GM12874 (cell line): ENCODE results near the gene DRC1.

Source experiments
- CTCF ChIP-seq: IDR thresholded peaks from 2 replicates; pipeline ENCODE4 v1.5.1; 2011; ENCODE audit warnings: low read depth, mild to moderate bottlenecking, control low read depth, low read length, moderate library complexity; ENCODE audit not compliant: insufficient read depth

Gene DRC1

GRCh38 chr2:26483516-26483915, 81.8 kb downstream of the DRC1 start:
- TF ChIP-seq CTCF, result no peak

GRCh38 chr2:26483957-26484565, 82.3 kb downstream of the DRC1 start:
- no peak for TF ChIP-seq CTCF

GRCh38 chr2:26484579-26484978, 82.9 kb downstream of the DRC1 start:
- TF ChIP-seq CTCF, result no peak

DNA sequence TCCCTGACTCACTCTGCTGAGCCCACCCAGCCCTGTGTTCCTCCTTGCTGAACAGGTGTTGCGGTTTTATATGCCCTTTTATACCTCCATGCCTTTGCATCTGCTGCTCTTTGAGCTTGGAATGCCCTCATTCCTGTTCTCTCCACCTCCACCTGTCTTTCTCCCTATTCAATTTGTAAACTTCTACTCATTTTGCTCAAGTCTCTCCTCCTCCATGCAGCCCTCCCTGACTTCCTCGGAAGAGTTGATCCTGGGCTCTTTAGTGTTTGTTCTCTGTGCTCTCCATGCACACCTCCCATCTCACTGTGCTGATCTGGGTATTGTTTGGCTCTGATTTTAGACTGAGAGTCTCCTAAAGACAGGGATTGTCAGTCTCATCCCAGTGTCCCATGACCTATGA, 83.4 kb downstream of the DRC1 start:
- TF ChIP-seq CTCF, result no peak

DNA sequence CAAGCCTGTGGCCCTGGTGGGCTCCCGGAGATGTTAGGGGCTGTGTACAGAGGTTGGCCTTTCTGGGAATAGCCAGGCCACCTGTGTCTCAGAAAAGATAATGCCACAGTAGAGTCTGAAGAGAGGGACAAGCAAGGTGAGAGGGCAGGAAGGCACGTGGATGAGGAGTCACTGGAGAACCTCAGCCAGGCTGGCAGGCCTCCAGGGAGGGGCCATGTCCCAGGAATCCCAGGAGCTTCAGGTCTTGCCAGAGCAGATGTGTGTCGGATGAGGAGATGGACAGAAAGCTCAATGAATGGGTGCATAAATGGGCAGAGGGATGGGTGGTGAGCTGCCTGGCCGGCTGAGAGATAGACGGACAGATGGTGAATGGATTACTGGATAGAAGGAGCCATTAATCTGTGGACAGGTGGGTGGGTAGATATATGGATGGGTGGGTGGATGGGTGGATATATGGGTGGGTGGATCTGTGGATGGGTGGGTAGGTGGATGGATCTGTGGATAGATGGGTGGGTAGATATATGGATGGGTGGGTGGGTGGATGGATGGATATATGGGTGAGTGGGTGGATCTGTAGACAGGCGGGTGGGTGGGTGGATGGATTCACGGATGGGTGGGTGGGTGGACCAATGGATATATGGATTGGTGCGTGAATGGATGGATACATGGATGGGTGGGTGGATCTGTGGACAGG, 84.2 kb downstream of the DRC1 start:
- TF ChIP-seq CTCF, result no peak

DNA sequence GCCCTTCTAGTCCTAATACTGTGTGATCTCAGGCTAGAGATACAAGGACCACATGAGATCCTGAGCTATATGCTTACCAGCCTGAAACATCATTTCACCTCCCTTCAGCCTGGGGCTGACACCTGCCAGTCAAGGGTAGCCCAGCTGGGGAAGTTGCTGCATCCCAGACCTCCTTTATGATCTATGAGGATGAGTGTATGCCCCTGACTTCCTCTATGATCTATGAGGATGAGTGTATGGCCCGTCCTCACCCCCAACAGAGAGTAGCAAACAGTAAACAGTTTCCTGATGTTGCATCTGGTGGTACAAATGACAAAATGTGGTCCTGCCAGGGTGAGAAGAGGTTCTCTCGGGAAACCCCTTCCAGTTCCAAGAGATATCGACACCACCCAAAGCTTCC, 85.1 kb downstream of the DRC1 start:
- TF ChIP-seq CTCF, result no peak

- no peak for TF ChIP-seq CTCF
These were observed 85.5 kb downstream of the DRC1 start for GRCh38 chr2:26487192-26487591.
